A172 (cell line): Measurements from ENCODE around the gene PSMD2. TPM values are rescaled to one million over a fixed set of nuclear protein-coding genes. Genes with fewer than 3 reads are reported as not detected.

Experiments used
- DNase-seq: peaks from one replicate; pipeline ENCODE4 v3.0.0-alpha.2; 2015; ENCODE audit warnings: low spot score
- total RNA-seq: library from RNA; depleted of rRNA; stranded (reverse); fragments of >200 nt; shearing (Covaris generic); gene quantifications from 2 replicates; pipeline ENCODE4 v1.2.3, GENCODE V29; 2014

PSMD2 gene
- total RNA-seq, 1 experiment from 2014 or later = 633 TPM

DNA sequence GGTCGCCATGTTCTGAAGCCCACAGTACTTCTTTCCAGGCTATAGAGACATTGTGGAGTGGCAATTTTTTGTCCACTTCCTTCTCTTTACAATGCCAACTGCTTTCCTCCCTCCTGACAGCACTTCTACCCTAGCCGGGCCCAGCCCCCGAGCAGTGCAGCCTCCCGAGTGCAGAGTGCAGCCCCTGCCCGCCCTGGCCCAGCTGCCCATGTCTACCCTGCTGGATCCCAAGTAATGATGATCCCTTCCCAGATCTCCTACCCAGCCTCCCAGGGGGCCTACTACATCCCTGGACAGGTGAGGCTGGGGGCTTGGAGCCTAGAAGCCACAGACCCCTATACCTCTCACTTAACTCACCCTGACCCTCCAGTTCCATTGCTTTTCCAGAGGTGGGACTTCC is 18.2 kb downstream of the PSMD2 start:
- no peak for DNase-seq

DNA sequence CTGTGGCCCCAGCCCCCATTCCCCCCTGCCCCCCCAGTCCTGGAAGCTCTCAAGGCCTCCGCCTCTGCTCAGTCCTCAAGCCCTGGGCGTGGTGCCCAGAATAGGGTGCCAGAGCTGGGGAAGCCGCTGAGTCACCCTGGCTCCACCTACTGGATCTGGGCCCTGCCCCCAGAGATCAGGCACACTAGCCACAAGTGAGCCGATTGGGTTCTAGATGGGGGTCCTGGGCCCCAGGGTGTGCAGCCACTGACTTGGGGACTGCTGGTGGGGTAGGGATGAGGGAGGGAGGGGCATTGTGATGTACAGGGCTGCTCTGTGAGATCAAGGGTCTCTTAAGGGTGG is 21.0 kb downstream of the PSMD2 start:
- peak; percentile 97 for DNase-seq

DNA sequence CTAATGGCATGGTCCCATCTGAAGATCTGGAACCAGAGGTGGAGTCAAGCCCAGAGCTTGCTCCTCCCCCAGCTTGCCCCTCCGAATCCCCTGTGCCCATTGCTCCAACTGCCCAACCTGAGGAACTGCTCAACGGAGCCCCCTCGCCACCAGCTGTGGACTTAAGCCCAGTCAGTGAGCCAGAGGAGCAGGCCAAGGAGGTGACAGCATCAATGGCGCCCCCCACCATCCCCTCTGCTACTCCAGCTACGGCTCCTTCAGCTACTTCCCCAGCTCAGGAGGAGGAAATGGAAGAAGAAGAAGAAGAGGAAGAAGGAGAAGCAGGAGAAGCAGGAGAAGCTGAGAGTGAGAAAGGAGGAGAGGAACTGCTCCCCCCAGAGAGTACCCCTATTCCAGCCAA is 22.6 kb downstream of the PSMD2 start:
- no peak for DNase-seq

DNA sequence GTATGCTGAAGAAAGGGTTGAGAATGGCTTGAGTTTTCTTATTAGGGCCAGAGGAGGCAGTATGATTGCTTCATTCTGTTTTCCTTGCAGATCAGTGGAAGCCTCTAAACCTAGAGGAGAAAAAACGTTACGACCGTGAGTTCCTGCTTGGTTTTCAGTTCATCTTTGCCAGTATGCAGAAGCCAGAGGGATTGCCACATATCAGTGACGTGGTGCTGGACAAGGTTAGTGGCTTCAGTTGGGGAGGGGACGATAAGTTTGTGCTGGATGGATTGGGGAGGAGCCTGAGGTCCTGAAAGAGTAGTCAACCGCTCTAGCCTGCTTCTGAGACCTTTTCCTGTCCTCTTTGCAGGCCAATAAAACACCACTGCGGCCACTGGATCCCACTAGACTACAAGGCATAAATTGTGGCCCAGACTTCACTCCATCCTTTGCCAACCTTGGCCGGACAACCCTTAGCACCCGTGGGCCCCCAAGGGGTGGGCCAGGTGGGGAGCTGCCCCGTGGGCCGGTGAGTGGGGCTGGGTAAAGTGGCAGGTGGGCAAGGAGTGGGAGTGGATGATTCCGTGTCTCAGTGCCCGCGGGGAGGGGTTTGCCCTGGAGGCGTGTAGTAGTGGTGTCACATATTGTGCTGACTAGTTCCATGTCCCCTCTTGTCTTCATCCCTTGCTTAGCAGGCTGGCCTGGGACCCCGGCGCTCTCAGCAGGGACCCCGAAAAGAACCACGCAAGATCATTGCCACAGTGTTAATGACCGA is 23.9 kb downstream of the PSMD2 start:
- no peak for DNase-seq

DNA sequence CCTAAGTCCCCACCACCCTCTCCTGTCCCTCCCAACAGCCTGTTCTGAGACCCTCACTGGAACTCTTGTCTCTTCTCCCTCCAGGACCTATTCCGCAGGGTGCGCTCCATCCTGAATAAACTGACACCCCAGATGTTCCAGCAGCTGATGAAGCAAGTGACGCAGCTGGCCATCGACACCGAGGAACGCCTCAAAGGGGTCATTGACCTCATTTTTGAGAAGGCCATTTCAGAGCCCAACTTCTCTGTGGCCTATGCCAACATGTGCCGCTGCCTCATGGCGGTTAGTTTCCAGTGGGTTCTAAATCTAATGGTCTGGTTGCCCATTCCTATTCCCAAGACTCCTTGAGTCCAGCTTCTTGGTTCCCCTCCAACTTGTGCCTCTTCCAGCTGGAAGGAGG is 24.7 kb downstream of the PSMD2 start:
- DNase-seq = no peak

DNA sequence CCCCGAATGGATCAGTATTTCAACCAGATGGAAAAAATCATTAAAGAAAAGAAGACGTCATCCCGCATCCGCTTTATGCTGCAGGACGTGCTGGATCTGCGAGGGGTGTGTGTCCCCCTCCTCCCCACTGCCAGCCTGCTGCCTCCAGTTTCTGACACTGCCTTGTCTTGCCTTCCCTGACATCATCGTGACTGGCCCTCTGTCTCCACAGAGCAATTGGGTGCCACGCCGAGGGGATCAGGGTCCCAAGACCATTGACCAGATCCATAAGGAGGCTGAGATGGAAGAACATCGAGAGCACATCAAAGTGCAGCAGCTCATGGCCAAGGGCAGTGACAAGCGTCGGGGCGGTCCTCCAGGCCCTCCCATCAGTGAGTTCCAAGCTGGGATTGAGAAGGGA is 26.2 kb downstream of the PSMD2 start:
- no peak for DNase-seq

DNA sequence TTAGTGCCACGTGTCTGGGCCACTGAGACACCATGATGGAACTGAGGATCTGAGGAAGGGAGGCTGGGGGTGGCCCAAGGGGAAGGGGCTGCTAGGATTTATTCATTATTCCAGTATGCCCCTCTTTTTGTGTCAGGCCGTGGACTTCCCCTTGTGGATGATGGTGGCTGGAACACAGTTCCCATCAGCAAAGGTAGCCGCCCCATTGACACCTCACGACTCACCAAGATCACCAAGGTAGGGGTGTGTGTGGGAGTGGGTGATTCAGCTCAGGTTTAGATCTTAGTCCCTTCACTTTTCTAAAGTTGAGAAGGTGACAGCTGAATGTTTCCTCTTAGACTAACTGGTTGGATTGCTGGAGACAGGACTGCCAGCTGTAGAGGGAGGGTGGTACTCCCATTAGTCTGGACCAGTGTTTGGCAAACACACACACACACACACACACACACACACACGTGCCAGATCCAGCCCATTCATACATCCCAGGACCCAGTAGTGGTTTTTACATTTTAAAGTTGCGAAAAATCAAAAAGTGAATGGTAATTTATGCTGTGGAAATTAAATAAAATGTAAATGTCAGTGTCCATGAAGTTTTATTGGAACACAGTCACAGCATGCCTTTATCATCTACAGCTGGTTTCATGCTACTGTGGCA is 26.8 kb downstream of the PSMD2 start:
- DNase-seq = no peak

DNA sequence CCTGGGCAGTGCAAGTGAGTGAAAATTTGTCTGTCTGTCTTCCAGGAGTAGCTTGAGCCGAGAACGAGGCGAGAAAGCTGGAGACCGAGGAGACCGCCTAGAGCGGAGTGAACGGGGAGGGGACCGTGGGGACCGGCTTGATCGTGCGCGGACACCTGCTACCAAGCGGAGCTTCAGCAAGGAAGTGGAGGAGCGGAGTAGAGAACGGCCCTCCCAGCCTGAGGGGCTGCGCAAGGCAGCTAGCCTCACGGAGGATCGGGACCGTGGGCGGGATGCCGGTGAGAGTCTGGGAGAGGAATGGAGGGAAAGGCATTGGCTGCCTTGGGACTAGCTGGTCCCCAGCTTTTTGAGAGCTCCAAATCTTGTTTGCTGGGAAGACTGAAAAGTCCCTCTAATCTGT is 28.1 kb downstream of the PSMD2 start:
- no peak for DNase-seq

GRCh38 chr3:184328516-184328915 is 29.5 kb downstream of the PSMD2 start:
- DNase-seq = no peak

DNA sequence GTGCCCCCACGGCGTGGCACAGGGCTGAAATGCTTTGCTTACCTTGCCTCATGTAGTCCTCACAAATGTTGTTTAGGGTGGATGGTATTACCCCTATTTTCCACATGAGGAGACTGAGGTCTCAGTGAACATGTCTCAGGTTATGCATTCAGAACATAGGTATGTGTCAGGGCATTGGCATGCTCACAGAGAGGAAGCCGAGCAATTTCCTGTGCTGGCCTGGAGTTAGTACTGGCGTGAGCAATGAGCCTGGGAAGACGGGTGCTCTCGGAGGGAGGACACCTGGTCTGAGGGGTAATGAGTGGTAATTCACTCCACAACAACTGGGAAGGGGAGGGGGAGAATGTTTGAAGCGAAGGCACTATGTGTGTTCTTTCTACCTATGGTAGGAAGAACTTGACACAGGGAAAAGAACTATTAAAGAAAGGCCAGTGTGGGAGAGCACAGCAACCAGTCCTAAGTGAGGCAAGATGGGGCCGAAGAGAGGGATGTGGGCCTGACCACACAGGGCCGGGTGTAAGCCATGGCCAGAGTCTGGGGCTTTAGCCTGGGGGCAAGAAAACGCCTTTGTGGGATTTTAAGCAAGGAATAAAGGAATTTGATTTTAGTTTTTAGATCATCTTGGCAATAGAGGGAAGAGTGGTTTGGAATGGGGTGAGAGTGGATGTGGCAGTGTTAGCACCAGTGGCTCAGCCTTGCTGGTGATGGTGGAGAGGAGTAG is 33.5 kb downstream of the PSMD2 start:
- DNase-seq = peak; percentile 92

- no peak for DNase-seq
Measured at GRCh38 chr3:184333190-184333589, 34.1 kb downstream of the PSMD2 start.

GRCh38 chr3:184333700-184334099 is 34.7 kb downstream of the PSMD2 start:
- no peak for DNase-seq

GRCh38 chr3:184334470-184335158 is 35.6 kb downstream of the PSMD2 start:
- peak; percentile 95 for DNase-seq

GRCh38 chr3:184335291-184335660 is 36.2 kb downstream of the PSMD2 start:
- DNase-seq = no peak

GRCh38 chr3:184335661-184336546 is 36.9 kb downstream of the PSMD2 start:
- no peak for DNase-seq

DNA sequence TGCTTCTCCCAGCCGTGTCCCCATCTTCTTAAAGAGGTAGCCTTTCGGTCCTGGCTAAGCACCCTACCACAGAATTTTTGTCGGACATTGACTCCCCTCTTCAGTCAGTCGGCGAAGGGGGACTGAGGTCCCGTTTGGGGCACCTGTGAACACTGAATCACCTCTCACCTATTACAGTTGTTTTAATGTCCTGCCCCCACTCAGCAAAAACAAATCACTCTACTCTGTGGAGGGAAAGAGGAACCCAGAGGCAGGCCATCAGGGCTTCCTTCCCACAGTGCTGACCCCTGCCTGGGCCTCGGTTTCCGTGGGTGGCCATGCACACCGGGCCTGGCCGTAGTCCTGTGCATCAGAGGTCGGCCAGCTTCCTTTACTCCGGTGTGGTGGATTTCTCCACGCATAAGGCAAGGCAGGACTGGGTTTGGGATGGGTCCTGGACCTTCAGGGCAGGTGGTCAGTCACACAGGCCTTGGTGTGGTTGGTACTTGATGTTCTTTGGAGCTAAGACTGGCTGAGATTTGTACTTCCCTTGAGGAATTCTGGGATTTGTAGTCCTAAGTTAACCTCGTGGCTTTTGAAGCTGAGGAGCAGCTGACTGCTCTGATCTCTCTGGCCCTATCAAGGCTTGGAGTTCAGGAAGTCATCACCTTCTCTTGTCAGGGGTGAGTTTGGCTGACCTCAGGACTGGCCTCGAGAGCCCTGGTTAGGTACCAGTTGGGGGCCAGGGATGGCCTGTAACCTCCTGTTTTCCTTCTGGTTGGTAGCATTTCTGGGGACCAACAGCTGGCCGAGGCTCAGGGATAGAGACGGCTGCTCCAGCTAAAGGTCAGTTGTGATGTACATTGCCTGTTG is 37.7 kb downstream of the PSMD2 start:
- no peak for DNase-seq

DNA sequence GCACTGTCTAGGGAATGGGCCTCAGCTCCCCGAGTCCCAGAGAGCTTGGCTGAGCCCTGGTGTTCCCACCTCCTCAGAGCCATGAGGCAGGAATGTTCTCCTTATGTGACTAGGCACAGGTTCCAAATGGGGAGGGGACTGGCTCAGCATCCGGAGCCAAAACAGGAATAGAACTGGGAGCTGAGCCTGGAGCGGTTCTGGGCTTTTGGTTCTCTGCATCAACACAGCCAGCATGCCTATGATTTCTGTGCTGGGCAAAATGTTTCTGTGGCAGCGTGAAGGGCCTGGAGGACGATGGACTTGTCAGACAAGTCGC is 38.3 kb downstream of the PSMD2 start, which contains the start of gene FAM131A:
FAM131A (plus strand) TSS at position 202 of the 316 bp plus-strand sequence; CDS start at position 233, 31 bp downstream.
- no peak for DNase-seq

- no peak for DNase-seq
Measured at GRCh38 chr3:184337981-184338380, 38.9 kb downstream of the PSMD2 start.

GRCh38 chr3:184338511-184338945 is 39.5 kb downstream of the PSMD2 start:
- no peak for DNase-seq

- DNase-seq = no peak
Measured at GRCh38 chr3:184339001-184339400, 40.0 kb downstream of the PSMD2 start.
